ENCODE measurements around the gene CELA2B.

The CELA2B gene

DNA sequence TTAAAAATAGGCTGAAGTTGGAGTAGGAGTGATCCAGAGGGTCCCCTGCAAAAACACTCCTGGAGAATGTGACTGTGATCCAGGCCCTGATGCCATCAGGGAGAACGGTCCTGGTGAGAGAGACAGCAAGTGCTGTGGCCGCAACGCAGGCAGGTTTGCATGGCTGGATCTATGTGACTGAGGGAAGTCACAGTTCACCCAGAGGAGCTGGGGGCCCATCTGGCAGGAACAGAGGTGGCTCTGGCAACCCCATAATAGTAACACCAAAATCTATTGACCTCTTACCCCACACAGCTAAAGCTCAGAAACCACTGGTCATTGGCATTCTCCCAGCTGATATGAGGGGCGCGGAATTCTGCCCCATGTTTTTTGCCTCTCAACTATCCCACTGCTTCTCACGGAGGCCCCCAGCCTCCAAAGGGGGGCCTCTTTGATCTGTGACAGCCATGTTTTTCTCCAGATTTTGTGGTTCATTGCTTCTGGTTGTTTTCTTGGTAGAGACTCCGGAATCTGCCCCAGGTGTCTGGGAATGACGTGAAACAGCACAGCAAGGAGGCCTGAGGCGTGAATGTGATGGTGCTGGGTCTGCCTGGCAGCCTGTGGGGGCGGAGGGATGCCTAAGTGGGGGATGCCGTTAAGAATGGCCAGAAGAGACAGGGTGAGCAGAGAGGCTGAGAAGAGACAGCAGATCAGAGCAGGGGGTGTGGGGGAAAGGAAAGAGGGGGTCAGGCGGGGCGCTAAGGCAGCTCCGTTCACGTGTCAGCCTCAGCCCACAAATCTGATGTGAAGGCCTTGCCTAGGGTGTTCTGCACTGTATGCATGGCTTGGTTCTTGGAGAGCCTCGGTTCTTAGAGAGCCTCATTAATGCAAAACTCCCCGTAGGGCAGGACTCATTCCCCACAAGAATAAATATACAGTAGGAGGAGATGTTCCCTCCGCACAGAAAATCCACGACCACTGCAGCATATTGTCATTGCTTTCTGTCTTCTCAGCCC, 24.6 kb downstream of the CELA2B start:
- Histone ChIP-seq H3K36me3 (ENCODE audit: insufficient read depth, insufficient read length, low read length) (no peaks in the 10 kb centered on the region), H3K4me1 (ENCODE audit: insufficient read depth, insufficient read length) (peaks cover 5% of the 10 kb centered on the region), H3K27me3 (ENCODE audit: insufficient read depth, insufficient read length) (no peaks in the 10 kb centered on the region), H3K4me3 (ENCODE audit: insufficient read length, low read depth) (no peak overlapping the region), H3K9me3 (ENCODE audit: insufficient read depth, low read length) (no peaks in the 10 kb centered on the region), H3K9ac (ENCODE audit: insufficient read length, low read depth) (no peak overlapping the region)
- TF ChIP-seq ZNF274 (IDR thresholded peaks at IDR 0.05; ENCODE audit: low read depth, low read length) = no peak
- TF ChIP-seq SUZ12 (IDR thresholded peaks at IDR 0.05; ENCODE audit: extremely low read depth, insufficient read depth, insufficient read length) = no peak
- TF ChIP-seq YY1 (IDR thresholded peaks at IDR 0.05; ENCODE audit: insufficient read depth, insufficient read length) = no peak
- DNase-seq (ENCODE audit: low read depth, low spot score) = no peak

DNA sequence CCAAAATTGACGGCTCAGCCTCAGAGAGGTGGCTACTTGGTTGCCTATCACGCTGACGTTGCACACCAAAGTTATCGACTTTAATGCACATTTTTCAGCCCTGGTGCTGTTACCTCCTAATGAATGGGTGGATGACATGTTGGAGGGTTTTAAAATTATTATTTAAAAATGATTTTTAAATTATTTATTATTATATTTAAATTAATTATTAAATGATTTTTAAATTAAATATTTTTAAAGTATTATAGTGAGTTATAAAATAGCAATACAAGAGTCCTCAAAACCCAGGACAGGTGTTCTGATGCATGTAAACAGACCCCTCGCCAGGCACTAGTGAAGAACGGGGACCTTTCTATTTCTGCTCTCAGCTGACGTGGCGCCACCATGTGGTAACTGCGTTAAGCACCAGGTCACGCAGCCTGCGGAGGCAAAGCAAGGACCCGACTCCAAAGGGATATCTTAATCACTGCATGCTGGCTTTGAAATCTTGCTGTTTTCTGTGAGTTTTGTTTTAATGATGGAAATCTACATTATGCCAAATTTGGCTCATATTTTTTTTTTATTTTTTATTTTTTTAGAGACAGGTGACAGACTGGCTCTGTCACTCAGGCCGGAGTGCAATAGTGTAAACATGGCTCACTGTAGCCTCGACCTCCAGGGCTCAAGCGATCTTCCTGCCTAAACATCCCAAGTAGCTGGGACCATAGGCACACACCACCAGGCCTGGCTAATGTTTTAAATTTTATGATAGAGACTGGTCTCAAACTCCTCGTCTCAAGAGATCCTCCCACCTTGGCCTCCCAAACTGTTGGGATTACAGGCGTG, 25.5 kb downstream of the CELA2B start:
- H3K36me3 ChIP-seq (ENCODE audit: insufficient read depth, insufficient read length, low read length) = no peaks in the 10 kb centered on the region
- TF ChIP-seq ZNF274 (IDR thresholded peaks at IDR 0.05; ENCODE audit: low read depth, low read length) (no peak), SUZ12 (IDR thresholded peaks at IDR 0.05; ENCODE audit: extremely low read depth, insufficient read depth, insufficient read length) (no peak), YY1 (IDR thresholded peaks at IDR 0.05; ENCODE audit: insufficient read depth, insufficient read length) (no peak)
- DNase-seq (ENCODE audit: low read depth, low spot score) = peak; percentile 39

DNA sequence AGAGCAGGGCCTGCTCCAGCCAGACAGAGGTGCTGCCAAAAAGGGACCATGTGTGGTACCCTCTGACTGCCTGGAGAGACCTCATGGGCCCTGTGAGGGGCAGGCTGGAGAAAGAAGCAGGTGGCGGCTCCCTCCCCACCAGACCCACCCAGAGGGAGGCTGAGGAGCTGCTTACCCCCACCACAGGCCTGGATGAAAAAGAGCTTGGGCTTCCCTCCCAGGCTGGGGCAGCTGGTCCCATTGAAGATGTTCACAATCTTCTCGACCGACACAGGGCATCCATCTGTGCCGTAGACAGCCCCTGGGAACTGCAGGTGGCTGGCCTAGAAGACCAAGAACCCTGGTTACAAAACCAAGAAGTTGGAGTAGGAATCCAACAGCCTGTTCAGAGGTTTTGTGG, 28.5 kb downstream of the CELA2B start:
- no peak overlapping the region for H3K4me3 ChIP-seq (ENCODE audit: insufficient read length, low read depth)
- TF ChIP-seq ZNF274 (IDR thresholded peaks at IDR 0.05; ENCODE audit: low read depth, low read length) = no peak
- no peaks in the 10 kb centered on the region for H3K36me3 ChIP-seq (ENCODE audit: insufficient read depth, insufficient read length, low read length)
- H3K9me3 ChIP-seq (ENCODE audit: insufficient read depth, low read length) = no peaks in the 10 kb centered on the region
- no peak for DNase-seq (ENCODE audit: low read depth, low spot score)
- no peak overlapping the region for H3K9ac ChIP-seq (ENCODE audit: insufficient read length, low read depth)
- peaks cover 5% of the 10 kb centered on the region for H3K4me1 ChIP-seq (ENCODE audit: insufficient read depth, insufficient read length)
- no peaks in the 10 kb centered on the region for H3K27me3 ChIP-seq (ENCODE audit: insufficient read depth, insufficient read length)

More for the DNA sequence above, 25.5 kb downstream of the CELA2B start:
- H3K9ac ChIP-seq (ENCODE audit: insufficient read length, low read depth) = no peak overlapping the region
- no peaks in the 10 kb centered on the region for H3K27me3 ChIP-seq (ENCODE audit: insufficient read depth, insufficient read length)
- H3K4me1 ChIP-seq (ENCODE audit: insufficient read depth, insufficient read length) = peaks cover 5% of the 10 kb centered on the region
- no peaks in the 10 kb centered on the region for H3K9me3 ChIP-seq (ENCODE audit: insufficient read depth, low read length)
- no peak overlapping the region for H3K4me3 ChIP-seq (ENCODE audit: insufficient read length, low read depth)

DNA sequence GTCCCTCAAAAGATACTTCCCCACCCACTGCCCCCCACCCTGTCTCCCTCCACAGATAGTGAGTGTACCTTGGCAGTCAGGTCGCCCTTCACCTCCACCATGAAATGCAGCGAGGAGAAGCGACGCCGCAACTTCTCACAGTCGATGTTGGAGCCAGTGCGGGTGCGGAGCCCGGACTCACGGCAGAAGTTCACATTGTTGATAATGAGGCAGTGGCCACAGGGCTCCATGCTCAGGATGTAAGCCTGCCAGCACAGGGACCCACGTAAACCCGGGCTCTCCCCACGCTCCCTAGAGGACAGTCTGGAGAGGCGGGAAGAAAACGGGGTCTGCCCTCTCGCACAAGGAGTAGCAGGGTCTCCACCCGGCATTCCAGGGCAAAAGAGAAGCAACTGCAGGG, 30.9 kb downstream of the CELA2B start:
- Histone ChIP-seq H3K4me1 (ENCODE audit: insufficient read depth, insufficient read length) (peaks cover 2% of the 10 kb centered on the region), H3K9ac (ENCODE audit: insufficient read length, low read depth) (no peak overlapping the region), H3K9me3 (ENCODE audit: insufficient read depth, low read length) (no peaks in the 10 kb centered on the region), H3K27me3 (ENCODE audit: insufficient read depth, insufficient read length) (no peaks in the 10 kb centered on the region), H3K4me3 (ENCODE audit: insufficient read length, low read depth) (no peak overlapping the region), H3K36me3 (ENCODE audit: insufficient read depth, insufficient read length, low read length) (no peaks in the 10 kb centered on the region)
- no peak for TF ChIP-seq SUZ12 (IDR thresholded peaks at IDR 0.05; ENCODE audit: extremely low read depth, insufficient read depth, insufficient read length)
- no peak for DNase-seq (ENCODE audit: low read depth, low spot score)

DNA sequence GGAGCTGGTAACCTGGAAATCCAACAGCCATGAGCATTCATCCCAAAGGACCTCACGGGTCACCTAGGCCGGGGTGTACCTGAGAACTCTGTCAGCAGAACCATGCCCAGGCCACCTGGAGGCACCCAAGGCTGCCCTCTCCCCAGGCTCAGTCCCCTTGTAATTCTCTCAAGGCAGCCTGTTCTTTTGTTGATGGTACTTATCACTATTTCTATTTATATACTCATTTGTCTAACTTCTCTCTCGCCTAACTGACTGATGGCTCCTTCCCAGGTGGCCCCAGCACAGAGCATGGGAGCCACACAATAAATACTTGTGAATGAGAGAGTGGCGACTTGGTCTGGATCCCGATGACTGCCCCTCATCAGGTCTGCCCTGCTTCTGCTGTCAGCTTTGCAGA, 31.4 kb downstream of the CELA2B start:
- Histone ChIP-seq H3K36me3 (ENCODE audit: insufficient read depth, insufficient read length, low read length) (no peaks in the 10 kb centered on the region), H3K4me1 (ENCODE audit: insufficient read depth, insufficient read length) (peaks cover 2% of the 10 kb centered on the region), H3K9me3 (ENCODE audit: insufficient read depth, low read length) (no peaks in the 10 kb centered on the region), H3K4me3 (ENCODE audit: insufficient read length, low read depth) (no peak overlapping the region), H3K9ac (ENCODE audit: insufficient read length, low read depth) (no peak overlapping the region), H3K27me3 (ENCODE audit: insufficient read depth, insufficient read length) (no peaks in the 10 kb centered on the region)
- TF ChIP-seq SUZ12 (IDR thresholded peaks at IDR 0.05; ENCODE audit: extremely low read depth, insufficient read depth, insufficient read length) (no peak), ZNF274 (IDR thresholded peaks at IDR 0.05; ENCODE audit: low read depth, low read length) (no peak), YY1 (IDR thresholded peaks at IDR 0.05; ENCODE audit: insufficient read depth, insufficient read length) (no peak)
- no peak for DNase-seq (ENCODE audit: low read depth, low spot score)

DNA sequence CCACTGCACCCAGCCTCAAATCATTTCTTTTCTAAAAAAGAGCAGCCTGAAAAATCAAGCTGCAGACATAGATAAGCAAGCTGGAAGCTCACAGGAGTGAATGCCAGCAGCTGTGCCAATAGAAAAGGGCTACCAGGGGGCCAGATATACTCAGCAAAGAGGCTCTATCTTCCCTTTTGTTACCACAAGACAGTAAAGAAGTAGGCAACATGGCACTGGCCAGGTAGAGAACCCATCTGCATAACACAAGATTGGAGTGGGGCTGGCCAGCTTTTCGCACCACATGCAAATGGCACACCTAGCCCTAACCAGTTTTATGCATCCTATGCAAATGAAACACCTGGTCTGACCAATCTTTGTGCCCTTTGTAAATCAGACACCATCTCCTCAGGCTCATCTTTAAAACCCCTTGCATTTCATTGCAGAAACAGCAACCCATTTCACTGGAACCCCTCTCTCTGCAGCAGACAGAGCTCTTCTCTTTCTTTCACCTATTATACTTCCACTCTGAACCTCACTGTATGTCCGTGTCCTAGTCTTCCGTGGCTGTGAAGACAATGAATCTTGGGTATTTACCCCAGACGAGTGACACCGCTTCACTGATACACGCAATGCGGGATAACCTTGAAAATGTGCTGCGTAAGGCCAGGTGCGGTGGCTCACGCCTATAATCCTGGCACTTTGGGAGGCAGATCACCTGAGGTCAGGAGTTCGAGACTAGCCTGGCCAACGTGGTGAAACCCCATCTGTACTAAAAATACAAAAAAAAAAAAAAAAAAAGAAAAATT, 33.0 kb downstream of the CELA2B start:
- H3K27me3 ChIP-seq (ENCODE audit: insufficient read depth, insufficient read length) = no peaks in the 10 kb centered on the region
- TF ChIP-seq SUZ12 (IDR thresholded peaks at IDR 0.05; ENCODE audit: extremely low read depth, insufficient read depth, insufficient read length) (no peak), YY1 (IDR thresholded peaks at IDR 0.05; ENCODE audit: insufficient read depth, insufficient read length) (no peak), ZNF274 (IDR thresholded peaks at IDR 0.05; ENCODE audit: low read depth, low read length) (no peak)
- no peak overlapping the region for H3K4me3 ChIP-seq (ENCODE audit: insufficient read length, low read depth)
- no peaks in the 10 kb centered on the region for H3K36me3 ChIP-seq (ENCODE audit: insufficient read depth, insufficient read length, low read length)
- H3K4me1 ChIP-seq (ENCODE audit: insufficient read depth, insufficient read length) = no peaks in the 10 kb centered on the region
- H3K9ac ChIP-seq (ENCODE audit: insufficient read length, low read depth) = no peak overlapping the region
- no peaks in the 10 kb centered on the region for H3K9me3 ChIP-seq (ENCODE audit: insufficient read depth, low read length)
- no peak for DNase-seq (ENCODE audit: low read depth, low spot score)

Measured in NT2/D1 (cell line).